Activated CD8-positive, alpha-beta T cell treated with anti-CD3 and anti-CD28 coated beads, Interleukin-2, amount 10 ng/mL, durations not matched to agents 7 days and 5 days (primary cell): Measurements from ENCODE around the gene FLNC. TPM values are rescaled to one million over a fixed set of nuclear protein-coding genes. Genes with fewer than 3 reads are reported as not detected.
A peak's percentile ranks its signal among the peaks of the same experiment; 100 is the strongest.

Source experiments
- ATAC-seq: fragments of 150-1000 bp; cut with Tn5 transposase; one replicate; pipeline ENCODE4 v1.10.0; 2021; ENCODE audit warnings: moderate library complexity
- CTCF ChIA-PET: fragments of 350-600 bp; sonication (Branson Sonifier 250); formaldehyde crosslinking; loops from one replicate; lab custom pipeline; 2021; ENCODE audit warnings: antibody characterized with exemption; lab: Charles Lee
- POLR2A ChIA-PET: fragments of 350-600 bp; sonication (Branson Sonifier 250); formaldehyde crosslinking; loops from one replicate; lab custom pipeline; 2021; ENCODE audit warnings: antibody characterized with exemption; lab: Charles Lee
- DNase-seq: peaks from one replicate; pipeline ENCODE4 v3.0.0-alpha.2; 2020
- H3K27ac Mint-ChIP-seq: one replicate; pipeline ENCODE4 v1.8.0; 2021; ENCODE audit warnings: mild to moderate bottlenecking, mixed read lengths
- H3K27me3 Mint-ChIP-seq: one replicate; pipeline ENCODE4 v1.8.0; 2021; ENCODE audit warnings: low read depth, mixed read lengths
- H3K36me3 Mint-ChIP-seq: one replicate; pipeline ENCODE4 v1.8.0; 2021; ENCODE audit warnings: low read depth, mixed read lengths
- H3K4me1 Mint-ChIP-seq: one replicate; pipeline ENCODE4 v1.8.0; 2021; ENCODE audit warnings: low read depth, mixed read lengths
- H3K4me3 Mint-ChIP-seq: one replicate; pipeline ENCODE4 v1.8.0; 2021; ENCODE audit warnings: mild to moderate bottlenecking, mixed read lengths
- H3K9me3 Mint-ChIP-seq: one replicate; pipeline ENCODE4 v1.8.0; 2022; ENCODE audit warnings: mixed read lengths; ENCODE audit not compliant: insufficient read depth
- total RNA-seq, 2 experiments: library from RNA; stranded (reverse); gene quantifications; one replicate each; pipeline ENCODE4 v1.2.3, GENCODE V29; 2021

The FLNC gene
- total RNA-seq, 2 experiments from 2014 or later, result not detected

DNA sequence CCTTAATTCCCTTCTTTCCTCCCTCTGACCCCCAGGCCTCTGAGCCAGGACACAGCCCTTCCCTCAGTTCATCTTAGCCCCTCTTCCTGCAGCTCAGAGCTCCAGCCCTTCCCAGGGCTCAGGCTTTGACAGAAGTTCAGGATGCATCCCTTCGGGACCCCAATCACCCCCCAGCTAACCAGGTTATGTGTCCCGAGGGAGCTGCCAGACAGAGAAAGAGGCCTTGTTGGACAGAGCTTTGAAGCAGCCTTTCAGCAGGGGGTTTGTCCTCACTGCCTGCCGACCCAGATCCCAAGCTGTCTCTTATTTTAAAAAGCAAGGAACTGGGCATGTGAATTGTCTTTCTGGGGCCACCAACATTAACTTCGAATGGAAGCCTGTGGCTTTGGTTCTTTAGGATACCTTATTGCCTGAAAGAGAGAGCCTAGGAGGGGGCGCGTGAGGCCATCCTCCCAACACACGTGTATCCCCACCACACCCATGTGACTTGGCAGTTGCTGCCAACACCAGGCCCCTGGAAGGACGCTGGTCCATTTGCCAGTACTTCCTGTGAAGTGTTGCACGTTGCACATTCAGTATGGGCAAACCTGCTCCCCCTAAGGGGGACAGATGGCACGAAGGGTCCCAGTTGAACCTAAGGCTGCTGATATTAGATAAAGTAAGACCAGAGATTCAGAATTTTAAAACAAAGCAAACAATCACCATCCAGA, 37.6 kb upstream of the FLNC start:
- POLR2A ChIA-PET, result interaction anchor here (0.6 kb wide), 1 partner anchor 87 kb away, joined by 3 read pairs; no protein-coding TSS in a partner anchor
- CTCF ChIA-PET, result no interaction called here
- Mint-ChIP-seq H3K36me3 (no peaks in the 10 kb centered on the region), H3K4me3 (peak overlapping the region; percentile 26), H3K4me1 (peaks cover 16% of the 10 kb centered on the region), H3K27me3 (peaks cover 18% of the 10 kb centered on the region), H3K9me3 (no peaks in the 10 kb centered on the region), H3K27ac (no peak overlapping the region)
- DNase-seq (no peak), ATAC-seq (no peak)

DNA sequence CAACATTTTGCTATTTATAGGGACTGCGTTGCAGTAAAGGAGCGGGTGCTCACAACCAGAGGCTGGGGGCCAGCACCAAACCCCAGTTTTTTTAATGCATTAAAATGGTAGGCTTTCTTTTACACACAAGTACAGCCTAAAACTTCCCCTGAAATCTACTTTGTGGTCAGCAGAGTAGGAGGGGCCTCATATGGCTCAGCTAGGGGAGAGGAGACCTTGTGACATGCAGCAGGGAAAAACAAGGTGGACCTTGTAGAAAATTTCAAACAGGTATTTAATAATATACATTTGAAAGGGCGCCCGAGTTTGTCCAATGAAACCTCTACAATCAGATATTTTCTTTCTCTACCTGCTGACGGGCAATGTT, 37.0 kb upstream of the FLNC start:
- Mint-ChIP-seq H3K4me1 (peaks cover 16% of the 10 kb centered on the region), H3K36me3 (no peaks in the 10 kb centered on the region), H3K27me3 (peaks cover 18% of the 10 kb centered on the region), H3K27ac (no peak overlapping the region), H3K9me3 (no peaks in the 10 kb centered on the region), H3K4me3 (no peak overlapping the region)
- DNase-seq, result no peak
- ChIA-PET CTCF (interaction anchor here (1.6 kb wide), 1 partner anchor 88 kb away, joined by 3 read pairs; no protein-coding TSS in a partner anchor), POLR2A (no interaction called here)
- no peak for ATAC-seq

DNA sequence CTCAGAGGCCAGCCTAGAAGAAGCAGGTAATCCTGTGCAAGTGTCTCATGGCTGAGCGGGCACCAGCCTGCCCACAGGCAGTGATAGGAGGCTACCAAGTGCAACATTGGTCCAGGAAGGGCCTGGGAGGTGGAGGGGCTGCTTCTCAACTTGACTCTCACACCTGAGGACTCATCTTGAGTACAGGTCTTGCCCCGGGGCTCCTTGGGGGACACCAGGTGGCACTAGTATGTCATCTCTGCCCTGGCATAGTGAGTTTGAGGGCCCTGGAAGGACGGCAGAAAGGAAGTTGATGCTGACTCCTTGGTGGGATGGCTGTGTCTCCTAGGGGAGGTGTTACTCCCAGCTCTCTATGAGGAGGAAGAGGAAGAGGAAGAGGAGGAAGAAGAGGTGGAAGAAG, 36.2 kb upstream of the FLNC start:
- ATAC-seq (no peak), DNase-seq (peak; percentile 54)
- peaks cover 16% of the 10 kb centered on the region for H3K4me1 Mint-ChIP-seq
- CTCF ChIA-PET, result interaction anchor here (0.7 to 1.6 kb wide), 5 partner anchors 10 to 298 kb away, joined by 3 to 8 read pairs (median 3); partner anchors contain the start of gene ATP6V1F
- no peak overlapping the region for H3K27ac Mint-ChIP-seq
- H3K27me3 Mint-ChIP-seq, result peaks cover 13% of the 10 kb centered on the region
- POLR2A ChIA-PET, result no interaction called here
- H3K36me3 Mint-ChIP-seq, result no peaks in the 10 kb centered on the region
- no peak overlapping the region for H3K4me3 Mint-ChIP-seq
- H3K9me3 Mint-ChIP-seq, result no peaks in the 10 kb centered on the region

DNA sequence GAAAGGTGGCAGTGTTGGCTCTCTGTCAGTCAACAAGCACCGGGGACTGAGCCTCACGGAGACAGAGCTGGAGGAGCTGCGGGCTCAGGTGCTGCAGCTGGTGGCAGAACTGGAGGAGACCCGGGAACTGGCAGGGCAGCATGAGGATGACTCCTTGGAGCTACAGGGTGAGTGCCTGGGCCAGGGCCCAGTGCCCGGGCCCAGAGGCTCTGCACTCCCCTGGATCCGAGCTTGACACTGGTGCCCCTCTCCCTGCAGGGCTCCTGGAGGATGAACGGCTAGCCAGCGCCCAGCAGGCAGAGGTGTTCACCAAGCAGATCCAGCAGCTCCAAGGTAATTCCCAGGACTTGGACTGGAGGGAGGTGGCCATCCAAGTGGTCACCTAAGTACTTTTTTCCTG, 35.8 kb upstream of the FLNC start:
- H3K36me3 Mint-ChIP-seq, result no peaks in the 10 kb centered on the region
- POLR2A ChIA-PET, result no interaction called here
- H3K27me3 Mint-ChIP-seq, result peaks cover 9% of the 10 kb centered on the region
- H3K4me1 Mint-ChIP-seq, result peaks cover 16% of the 10 kb centered on the region
- ATAC-seq (no peak), DNase-seq (no peak)
- no peak overlapping the region for H3K27ac Mint-ChIP-seq
- no peaks in the 10 kb centered on the region for H3K9me3 Mint-ChIP-seq
- H3K4me3 Mint-ChIP-seq, result no peak overlapping the region
- CTCF ChIA-PET, result interaction anchor here (0.7 to 1.6 kb wide), 5 partner anchors 10 to 297 kb away, joined by 3 to 8 read pairs (median 3); partner anchors contain the start of gene ATP6V1F

DNA sequence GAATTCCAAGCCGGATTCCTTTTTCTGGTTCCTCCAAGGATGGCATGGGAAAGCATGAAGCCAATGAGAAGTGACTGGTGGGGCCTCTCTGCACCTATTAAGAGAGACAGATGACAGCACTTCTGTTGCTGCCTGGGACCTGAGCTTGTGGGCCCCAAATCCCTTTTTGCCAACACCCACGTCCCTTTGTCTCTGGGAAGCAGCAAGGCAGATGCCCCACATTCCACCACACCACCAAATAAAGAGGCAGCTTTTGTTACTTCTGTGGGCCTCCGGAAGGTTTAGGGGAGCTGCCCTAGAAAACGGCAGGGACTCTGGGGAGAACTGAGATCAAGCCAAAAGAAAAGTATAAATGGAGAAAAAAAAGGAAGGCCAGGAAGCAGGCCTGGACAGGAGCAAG, 35.1 kb upstream of the FLNC start:
- ATAC-seq, result no peak
- ChIA-PET CTCF (interaction anchor here (1.0 to 1.4 kb wide), 4 partner anchors 9 to 89 kb away, joined by 3 to 8 read pairs (median 4); no protein-coding TSS in a partner anchor), POLR2A (no interaction called here)
- no peak for DNase-seq
- Mint-ChIP-seq H3K36me3 (no peaks in the 10 kb centered on the region), H3K4me3 (no peak overlapping the region), H3K27ac (no peak overlapping the region), H3K27me3 (peaks cover 4% of the 10 kb centered on the region), H3K9me3 (no peaks in the 10 kb centered on the region), H3K4me1 (peaks cover 16% of the 10 kb centered on the region)

DNA sequence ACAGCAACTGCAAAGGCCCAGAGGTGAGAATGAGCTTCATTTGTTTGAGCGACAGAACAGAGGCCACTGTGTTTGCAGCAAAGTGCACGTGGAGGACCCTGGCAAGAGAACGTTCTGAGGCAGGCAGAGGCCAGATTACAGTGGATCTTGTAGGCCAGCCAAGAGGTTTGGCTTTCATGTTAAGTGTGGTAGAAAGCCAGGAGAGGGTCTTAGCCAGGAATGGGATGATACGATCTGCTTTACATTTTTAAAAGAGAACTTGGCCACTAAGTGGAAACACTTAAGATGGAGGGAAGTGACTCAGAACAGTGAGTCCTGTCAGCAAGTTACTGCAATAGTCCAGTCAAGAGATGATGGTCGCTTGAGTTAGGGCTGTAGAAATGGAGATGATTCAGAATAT, 33.9 kb upstream of the FLNC start:
- H3K36me3 Mint-ChIP-seq, result no peaks in the 10 kb centered on the region
- H3K9me3 Mint-ChIP-seq, result no peaks in the 10 kb centered on the region
- ChIA-PET POLR2A (no interaction called here), CTCF (interaction anchor here (1.2 to 1.4 kb wide), 3 partner anchors 35 to 87 kb away, joined by 3 to 6 read pairs (median 3); no protein-coding TSS in a partner anchor)
- DNase-seq (no peak), ATAC-seq (no peak)
- H3K4me1 Mint-ChIP-seq, result peaks cover 12% of the 10 kb centered on the region
- no peaks in the 10 kb centered on the region for H3K27me3 Mint-ChIP-seq
- no peak overlapping the region for H3K4me3 Mint-ChIP-seq
- no peak overlapping the region for H3K27ac Mint-ChIP-seq

DNA sequence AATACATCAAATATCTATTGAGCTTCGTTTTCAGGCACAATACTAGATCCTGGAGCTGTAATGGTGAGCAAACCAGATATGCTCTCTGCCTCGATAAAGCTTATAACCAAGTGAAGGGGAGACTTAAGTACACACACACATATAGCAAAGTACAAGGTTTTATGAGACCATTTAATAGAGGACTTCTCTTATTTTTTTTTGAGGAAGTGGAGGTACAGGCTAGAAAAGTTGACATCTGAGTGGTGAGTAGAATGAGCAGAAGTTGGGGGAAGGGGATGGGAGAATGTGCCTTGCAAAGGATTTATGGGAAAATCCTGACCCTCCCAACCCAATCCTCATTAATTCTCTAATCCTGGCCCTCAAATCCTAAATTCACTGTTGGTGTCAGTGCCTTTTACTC, 30.8 kb upstream of the FLNC start:
- POLR2A ChIA-PET, result no interaction called here
- H3K9me3 Mint-ChIP-seq, result no peaks in the 10 kb centered on the region
- DNase-seq (no peak), ATAC-seq (no peak)
- H3K36me3 Mint-ChIP-seq, result no peaks in the 10 kb centered on the region
- H3K4me1 Mint-ChIP-seq, result no peaks in the 10 kb centered on the region
- CTCF ChIA-PET, result no interaction called here
- H3K4me3 Mint-ChIP-seq, result no peak overlapping the region
- H3K27ac Mint-ChIP-seq, result no peak overlapping the region
- no peaks in the 10 kb centered on the region for H3K27me3 Mint-ChIP-seq

DNA sequence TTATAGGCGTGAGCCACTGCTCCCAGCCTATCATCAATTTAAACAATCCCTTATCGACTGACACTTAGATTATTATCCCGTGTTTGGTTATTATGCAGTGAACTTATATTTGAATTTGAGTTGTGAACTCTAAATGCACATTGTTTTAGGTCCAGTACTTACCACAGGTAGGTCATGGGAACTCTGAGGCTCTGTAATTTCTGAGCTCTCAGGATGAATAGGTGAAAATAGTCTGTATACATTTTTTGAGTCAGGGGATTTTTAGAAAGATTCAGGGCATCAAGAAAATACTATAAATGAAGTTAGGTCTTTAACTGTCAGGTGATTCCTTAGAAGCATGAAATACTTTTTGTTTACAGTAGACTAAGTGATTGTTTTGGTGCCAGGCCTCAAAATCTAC, 29.6 kb upstream of the FLNC start:
- Mint-ChIP-seq H3K9me3 (no peaks in the 10 kb centered on the region), H3K36me3 (no peaks in the 10 kb centered on the region), H3K4me1 (no peaks in the 10 kb centered on the region), H3K4me3 (no peak overlapping the region), H3K27ac (no peak overlapping the region), H3K27me3 (no peaks in the 10 kb centered on the region)
- ATAC-seq (no peak), DNase-seq (no peak)
- CTCF ChIA-PET, result no interaction called here
- POLR2A ChIA-PET, result no interaction called here

DNA sequence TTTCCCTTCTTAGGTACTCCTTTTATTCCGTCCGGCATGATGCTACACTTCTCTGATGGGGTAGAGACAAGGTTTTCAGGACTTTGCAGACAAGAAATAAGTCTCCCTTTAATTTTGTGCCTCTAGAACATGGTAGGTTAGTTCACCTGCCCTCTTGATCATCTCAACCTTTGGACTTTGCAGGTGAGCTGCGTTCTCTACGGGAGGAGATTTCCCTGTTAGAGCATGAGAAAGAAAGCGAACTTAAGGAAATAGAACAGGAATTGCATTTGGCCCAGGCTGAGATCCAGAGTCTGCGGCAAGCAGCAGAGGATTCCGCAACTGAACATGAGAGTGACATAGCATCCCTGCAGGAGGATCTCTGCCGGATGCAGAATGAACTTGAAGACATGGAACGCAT, 29.2 kb upstream of the FLNC start:
- Mint-ChIP-seq H3K27me3 (no peaks in the 10 kb centered on the region), H3K27ac (no peak overlapping the region), H3K36me3 (no peaks in the 10 kb centered on the region), H3K9me3 (no peaks in the 10 kb centered on the region), H3K4me3 (no peak overlapping the region), H3K4me1 (no peaks in the 10 kb centered on the region)
- POLR2A ChIA-PET, result interaction anchor here (1.4 kb wide), 1 partner anchor 10 kb away, joined by 4 read pairs; no protein-coding TSS in a partner anchor
- ATAC-seq (no peak), DNase-seq (no peak)
- CTCF ChIA-PET, result interaction anchor here (1.1 kb wide), 1 partner anchor 14 kb away, joined by 3 read pairs; no protein-coding TSS in a partner anchor

DNA sequence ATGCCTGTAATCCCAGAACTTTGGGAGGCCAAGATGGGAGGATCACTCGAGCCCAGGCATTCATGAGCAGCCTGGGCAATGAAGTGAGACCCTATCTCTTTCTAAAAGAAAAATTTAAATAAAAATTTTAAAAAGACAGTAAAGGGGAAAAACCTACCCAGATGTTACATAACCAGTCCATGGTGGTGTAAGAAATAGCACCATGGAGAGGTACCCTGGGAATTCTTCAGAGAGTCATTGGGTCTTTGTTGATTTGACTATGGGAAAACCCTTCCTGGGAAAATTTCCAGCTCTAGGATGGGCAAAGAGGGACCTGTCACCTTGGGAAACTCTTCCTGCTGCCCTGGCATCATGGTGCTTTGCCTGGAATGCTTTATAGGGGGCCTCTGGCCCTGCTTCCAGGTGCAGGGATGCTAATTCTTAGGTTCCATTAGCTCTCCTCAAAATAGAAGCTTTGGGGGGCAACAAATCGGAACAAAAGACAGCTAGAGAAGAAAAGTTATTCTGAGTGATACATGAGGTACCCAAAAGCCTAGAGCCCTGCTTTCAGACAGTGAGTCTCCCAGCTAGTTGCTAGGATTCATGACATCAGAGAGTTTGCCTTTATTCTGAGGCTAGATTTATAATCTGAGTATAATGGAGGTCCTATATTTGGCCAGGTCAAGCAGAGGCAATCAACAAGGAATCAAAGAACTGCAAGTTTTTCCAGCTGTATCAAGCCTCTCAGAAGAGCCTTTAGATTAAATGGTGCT, 28.4 kb upstream of the FLNC start:
- H3K27ac Mint-ChIP-seq, result no peak overlapping the region
- no peaks in the 10 kb centered on the region for H3K27me3 Mint-ChIP-seq
- no peaks in the 10 kb centered on the region for H3K4me1 Mint-ChIP-seq
- H3K4me3 Mint-ChIP-seq, result no peak overlapping the region
- no peak for ATAC-seq
- DNase-seq, result no peak
- no peaks in the 10 kb centered on the region for H3K9me3 Mint-ChIP-seq
- ChIA-PET CTCF (interaction anchor here (1.1 to 1.7 kb wide), 3 partner anchors 15 to 290 kb away, joined by 3 to 6 read pairs (median 3); no protein-coding TSS in a partner anchor), POLR2A (interaction anchor here (1.4 kb wide), 1 partner anchor 11 kb away, joined by 4 read pairs; no protein-coding TSS in a partner anchor)
- no peaks in the 10 kb centered on the region for H3K36me3 Mint-ChIP-seq

DNA sequence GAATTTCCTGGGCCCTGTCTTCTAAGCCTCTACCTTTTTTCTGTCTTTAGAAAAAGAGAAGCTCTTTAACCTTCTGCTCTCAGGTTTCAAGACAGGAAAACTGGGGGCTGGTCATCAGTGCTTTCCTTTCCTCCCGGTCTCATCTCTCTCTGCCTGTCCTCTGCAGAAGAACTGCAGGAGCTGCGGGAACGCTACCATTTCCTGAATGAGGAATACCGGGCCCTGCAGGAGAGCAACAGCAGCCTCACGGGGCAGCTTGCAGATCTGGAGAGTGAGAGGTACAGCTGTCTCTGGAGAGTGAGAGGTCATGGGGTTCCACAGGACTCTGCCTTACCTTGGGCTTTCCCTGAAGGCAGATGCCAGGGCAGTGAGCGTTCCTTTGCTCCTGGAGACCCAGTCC, 25.7 kb upstream of the FLNC start:
- H3K4me1 Mint-ChIP-seq, result no peaks in the 10 kb centered on the region
- no peak overlapping the region for H3K4me3 Mint-ChIP-seq
- H3K27ac Mint-ChIP-seq, result no peak overlapping the region
- H3K36me3 Mint-ChIP-seq, result no peaks in the 10 kb centered on the region
- ChIA-PET POLR2A (no interaction called here), CTCF (interaction anchor here (1.1 to 1.2 kb wide), 2 partner anchors 10 to 58 kb away, joined by 3 to 5 read pairs; partner anchors contain the start of gene ATP6V1F)
- no peak for ATAC-seq
- no peaks in the 10 kb centered on the region for H3K27me3 Mint-ChIP-seq
- no peaks in the 10 kb centered on the region for H3K9me3 Mint-ChIP-seq
- DNase-seq, result no peak

DNA sequence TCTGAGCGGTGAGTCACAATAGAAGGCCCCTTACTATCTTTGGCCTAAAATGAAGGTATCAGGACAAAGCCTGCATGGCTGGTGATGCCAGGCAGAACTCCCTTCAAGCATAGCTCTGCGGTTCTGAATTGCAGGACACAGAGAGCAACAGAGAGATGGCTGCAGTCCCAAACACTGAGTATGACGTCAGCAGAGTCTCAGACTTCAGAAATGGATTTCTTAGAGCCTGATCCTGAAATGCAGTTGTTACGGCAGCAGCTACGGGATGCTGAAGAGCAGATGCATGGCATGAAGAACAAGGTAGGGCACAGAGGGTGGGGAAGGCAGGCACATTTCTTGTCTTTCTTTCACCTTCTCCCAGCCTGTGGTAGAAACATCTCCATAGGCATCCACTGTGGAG, 25.0 kb upstream of the FLNC start:
- ChIA-PET CTCF (no interaction called here), POLR2A (no interaction called here)
- H3K27ac Mint-ChIP-seq, result no peak overlapping the region
- ATAC-seq (no peak), DNase-seq (no peak)
- H3K27me3 Mint-ChIP-seq, result no peaks in the 10 kb centered on the region
- no peaks in the 10 kb centered on the region for H3K4me1 Mint-ChIP-seq
- no peak overlapping the region for H3K4me3 Mint-ChIP-seq
- no peaks in the 10 kb centered on the region for H3K36me3 Mint-ChIP-seq
- no peaks in the 10 kb centered on the region for H3K9me3 Mint-ChIP-seq
